MM.1S (cell line): Measurements from ENCODE around the gene KIRREL3.

ENCODE experiments used
- EZH2 ChIP-seq: fragments of 300-600 bp; sonication (generic); optimal IDR thresholded peaks from 2 replicates; pipeline ENCODE3; 2017; ENCODE audit warnings: low read depth, mild to moderate bottlenecking, antibody characterized with exemption, low read length, mixed read lengths
- EZH2phosphoT487 ChIP-seq: fragments of 300-600 bp; sonication (generic); IDR thresholded peaks from 2 replicates; pipeline ENCODE4 v1.6.1; 2018; ENCODE audit warnings: antibody characterized with exemption, low read length
- TF ChIP-seq, protein P1 (sequence below): fragments of 300-600 bp; sonication (generic); IDR thresholded peaks from 2 replicates; pipeline ENCODE4 v1.5.1; 2016; ENCODE audit warnings: antibody characterized with exemption, low read length, mixed read lengths

DNA sequence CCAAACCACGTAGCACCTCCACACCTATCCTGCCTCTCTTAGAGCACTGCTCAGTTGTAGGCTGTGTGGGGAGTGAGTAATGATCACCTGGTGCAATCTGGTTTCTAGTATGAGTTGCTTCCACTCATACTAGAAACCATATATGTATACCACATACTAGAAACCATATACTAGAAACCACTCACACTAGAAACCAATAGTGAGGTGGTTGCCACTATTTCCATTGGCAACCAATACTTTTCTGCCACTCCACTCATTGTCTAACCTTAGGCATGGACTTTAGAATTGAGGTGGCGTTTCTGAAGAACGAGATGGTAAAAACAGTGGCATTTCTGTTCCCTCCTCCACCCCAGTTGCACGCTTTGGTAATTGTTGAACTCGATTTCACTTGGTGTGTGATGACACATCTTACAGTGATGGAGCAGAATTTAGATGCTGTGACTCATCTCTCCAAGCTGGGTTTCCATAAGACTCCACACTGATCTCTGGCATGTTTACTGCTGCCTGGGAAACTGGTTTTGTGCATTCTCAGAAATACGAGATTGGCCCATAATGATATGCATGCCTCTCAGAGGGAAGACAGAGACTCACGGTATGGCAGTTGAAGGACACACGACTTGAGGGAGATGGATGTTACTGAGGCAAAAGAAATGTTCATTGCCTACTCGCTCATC lies 82.9 kb downstream of the KIRREL3 start:
- TF ChIP-seq, protein P1, sequence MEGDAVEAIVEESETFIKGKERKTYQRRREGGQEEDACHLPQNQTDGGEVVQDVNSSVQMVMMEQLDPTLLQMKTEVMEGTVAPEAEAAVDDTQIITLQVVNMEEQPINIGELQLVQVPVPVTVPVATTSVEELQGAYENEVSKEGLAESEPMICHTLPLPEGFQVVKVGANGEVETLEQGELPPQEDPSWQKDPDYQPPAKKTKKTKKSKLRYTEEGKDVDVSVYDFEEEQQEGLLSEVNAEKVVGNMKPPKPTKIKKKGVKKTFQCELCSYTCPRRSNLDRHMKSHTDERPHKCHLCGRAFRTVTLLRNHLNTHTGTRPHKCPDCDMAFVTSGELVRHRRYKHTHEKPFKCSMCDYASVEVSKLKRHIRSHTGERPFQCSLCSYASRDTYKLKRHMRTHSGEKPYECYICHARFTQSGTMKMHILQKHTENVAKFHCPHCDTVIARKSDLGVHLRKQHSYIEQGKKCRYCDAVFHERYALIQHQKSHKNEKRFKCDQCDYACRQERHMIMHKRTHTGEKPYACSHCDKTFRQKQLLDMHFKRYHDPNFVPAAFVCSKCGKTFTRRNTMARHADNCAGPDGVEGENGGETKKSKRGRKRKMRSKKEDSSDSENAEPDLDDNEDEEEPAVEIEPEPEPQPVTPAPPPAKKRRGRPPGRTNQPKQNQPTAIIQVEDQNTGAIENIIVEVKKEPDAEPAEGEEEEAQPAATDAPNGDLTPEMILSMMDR: no peak
- TF ChIP-seq EZH2 (no peak), EZH2phosphoT487 (no peak)
